Kidney (tissue), 14 donors: ENCODE data around the gene LTBP2. TPM values are rescaled to one million over a fixed set of nuclear protein-coding genes. Genes with fewer than 3 reads are reported as not detected.

Experiments used
- DNase-seq, 5 donors: peaks; one replicate each; pipeline ENCODE4 v3.0.0-alpha.2; 2013 to 2020
- FAIRE-seq: peaks from 2 replicates; lab custom pipeline; 2012; peaks lifted over from hg19 to GRCh38; lab: Jason Lieb, UNC
- H3K27ac ChIP-seq, 2 donors: one replicate each; pipeline ENCODE4 v1.7.0; 2013; ENCODE audit warnings: low read depth in 2 of 2, low read length in 2 of 2, inconsistent platforms in 1 of 2
- H3K27me3 ChIP-seq: one replicate; pipeline ENCODE4 v1.7.1; 2013; ENCODE audit warnings: low read length, inconsistent platforms; ENCODE audit not compliant: control insufficient read depth, insufficient read depth
- H3K36me3 ChIP-seq, 3 donors: one replicate each; pipeline versions ENCODE4 v1.7.0 to v1.7.1; 2013; ENCODE audit warnings: low read length in 3 of 3, control low read depth in 1 of 3, inconsistent platforms in 1 of 3; ENCODE audit not compliant: insufficient read depth in 3 of 3, control insufficient read depth in 2 of 3
- H3K4me1 ChIP-seq, 3 donors: one replicate each; pipeline versions ENCODE4 v1.7.0 to v1.7.1; 2013; ENCODE audit warnings: low read length in 3 of 3, inconsistent platforms in 1 of 3, low read depth in 1 of 3; ENCODE audit not compliant: control insufficient read depth in 2 of 3, insufficient read depth in 2 of 3
- H3K4me3 ChIP-seq, 3 donors: one replicate each; pipeline versions ENCODE4 v1.7.0 to v1.8.1; 2013; ENCODE audit warnings: low read length in 3 of 3, control low read depth in 1 of 3, inconsistent platforms in 1 of 3
- H3K9ac ChIP-seq, 3 donors: one replicate each; pipeline versions ENCODE4 v1.7.0 to v1.7.1; 2013; ENCODE audit warnings: low read length in 3 of 3, control low read depth in 1 of 3, inconsistent platforms in 1 of 3
- H3K9me3 ChIP-seq, 3 donors: one replicate each; pipeline versions ENCODE4 v1.7.0 to v1.7.1; 2013; ENCODE audit warnings: low read length in 3 of 3, control low read depth in 1 of 3, inconsistent platforms in 1 of 3; ENCODE audit not compliant: control insufficient read depth in 2 of 3, insufficient read depth in 1 of 3
- CTCF ChIP-seq: IDR thresholded peaks from 3 replicates; pipeline ENCODE4 v1.5.1; 2012; ENCODE audit warnings: mild to moderate bottlenecking, moderate library complexity, borderline replicate concordance; ENCODE audit not compliant: insufficient read depth; ENCODE audit errors: extremely low read depth
- intact Hi-C: fragments of 100-400 bp; cut with DNase I; formaldehyde crosslinking; loops from one replicate; pipeline ENCODE4 v1.11.1; 2022
- polyA plus RNA-seq: library from polyadenylated mRNA; stranded (reverse); fragments of 350-450 nt; fragmentation: Illumina TruSeq; extraction: RNeasy Lipid Tissue Mini Kit (QIAGEN cat#74804); gene quantifications from one replicate; pipeline ENCODE4 v1.2.3, GENCODE V29; 2014; ENCODE audit warnings: low read depth, low replicate concordance; ENCODE audit not compliant: insufficient read depth
- total RNA-seq: library from RNA; stranded (reverse); fragmentation: NEBNext Ultra II Directional; extraction: Animal tissue kit (Norgen Biotek cat#: 25700); gene quantifications from one replicate; pipeline ENCODE4 v1.2.1, GENCODE V29; 2021
- donor health status: control.
- donor health status: control.
- donor health status: control.
- donor health status: control.
- donor health status: control.
- donor health status: DM: yes; HTN: yes; CAD: no.
- donor health status: Normal renal cell carcinoma (clear cell type).

LTBP2 gene
- total and polyA plus RNA-seq, 2 donors from 2014 or later: 2.9 to 10.4 TPM

GRCh38 chr14:74504874-74505720, 106.9 kb downstream of the LTBP2 start:
- FAIRE-seq (no peak), DNase-seq (peak in 1 of 5 donors; percentile 33)
- H3K4me1 ChIP-seq: no peaks in the 10 kb centered on the region
- no peaks in the 10 kb centered on the region for H3K36me3 ChIP-seq
- no peaks in the 10 kb centered on the region for H3K9me3 ChIP-seq
- no peak overlapping the region for H3K9ac ChIP-seq
- H3K27me3 ChIP-seq: no peaks in the 10 kb centered on the region
- intact Hi-C loops: no loop called here
- TF ChIP-seq CTCF: no peak
- no peak overlapping the region for H3K27ac ChIP-seq
- H3K4me3 ChIP-seq: no peak overlapping the region

- FAIRE-seq (no peak), DNase-seq (peak in 1 of 5 donors; percentile 10)
- no peak for TF ChIP-seq CTCF
- intact Hi-C loops: no loop called here
- Histone ChIP-seq H3K27ac (no peak overlapping the region), H3K4me3 (no peak overlapping the region), H3K27me3 (no peaks in the 10 kb centered on the region), H3K9ac (no peak overlapping the region), H3K4me1 (no peaks in the 10 kb centered on the region), H3K9me3 (no peaks in the 10 kb centered on the region), H3K36me3 (no peaks in the 10 kb centered on the region)
These were observed 107.6 kb downstream of the LTBP2 start for GRCh38 chr14:74504412-74504811.

DNA sequence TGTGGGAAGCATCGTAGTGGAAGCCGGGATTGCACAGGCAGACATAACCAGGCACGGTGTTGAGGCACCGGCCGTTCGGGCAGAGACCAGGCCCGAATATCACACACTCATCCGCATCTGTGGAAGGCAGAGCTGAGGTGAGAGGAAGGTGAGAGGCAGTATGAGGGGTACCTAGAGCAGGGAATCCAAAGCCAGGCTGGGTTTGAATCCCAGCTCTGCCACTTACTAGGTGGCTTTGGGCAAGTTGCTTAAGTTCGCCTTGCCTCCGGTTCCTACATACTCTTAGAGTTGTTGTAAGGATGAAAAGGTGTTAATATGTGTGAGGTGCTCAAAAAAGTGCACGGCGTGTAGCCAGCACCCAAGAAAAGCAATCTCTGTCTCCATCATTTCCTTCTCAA, 108.1 kb downstream of the LTBP2 start:
- Histone ChIP-seq H3K9me3 (no peaks in the 10 kb centered on the region), H3K4me3 (no peak overlapping the region), H3K27me3 (no peaks in the 10 kb centered on the region), H3K4me1 (no peaks in the 10 kb centered on the region), H3K27ac (no peak overlapping the region), H3K9ac (no peak overlapping the region), H3K36me3 (no peaks in the 10 kb centered on the region)
- FAIRE-seq: no peak
- TF ChIP-seq CTCF: no peak
- intact Hi-C loops: no loop called here
- DNase-seq: no peak
